GM18951 (cell line): ENCODE results near the gene ZNF763.
"Not testable (repeated sequence)": the region's sequence is repeated elsewhere in the genome, so short reads cannot be mapped to it uniquely, and the experiment has no call there.

ENCODE experiments used
- POLR2A ChIP-seq: IDR thresholded peaks from 4 replicates; pipeline ENCODE4 v1.6.1; 2011; ENCODE audit warnings: mild to moderate bottlenecking; ENCODE audit not compliant: insufficient read length, insufficient read depth; ENCODE audit errors: extremely low read depth
- in situ Hi-C: fragments of 300-500 bp; cut with MboI; formaldehyde crosslinking; loops from one replicate; pipeline ENCODE4 v1.12.0; 2022; ENCODE audit warnings: low sequenced_read_pairs, mixed read lengths, inconsistent platforms; ENCODE audit not compliant: unreplicated experiment

ZNF763 gene

DNA sequence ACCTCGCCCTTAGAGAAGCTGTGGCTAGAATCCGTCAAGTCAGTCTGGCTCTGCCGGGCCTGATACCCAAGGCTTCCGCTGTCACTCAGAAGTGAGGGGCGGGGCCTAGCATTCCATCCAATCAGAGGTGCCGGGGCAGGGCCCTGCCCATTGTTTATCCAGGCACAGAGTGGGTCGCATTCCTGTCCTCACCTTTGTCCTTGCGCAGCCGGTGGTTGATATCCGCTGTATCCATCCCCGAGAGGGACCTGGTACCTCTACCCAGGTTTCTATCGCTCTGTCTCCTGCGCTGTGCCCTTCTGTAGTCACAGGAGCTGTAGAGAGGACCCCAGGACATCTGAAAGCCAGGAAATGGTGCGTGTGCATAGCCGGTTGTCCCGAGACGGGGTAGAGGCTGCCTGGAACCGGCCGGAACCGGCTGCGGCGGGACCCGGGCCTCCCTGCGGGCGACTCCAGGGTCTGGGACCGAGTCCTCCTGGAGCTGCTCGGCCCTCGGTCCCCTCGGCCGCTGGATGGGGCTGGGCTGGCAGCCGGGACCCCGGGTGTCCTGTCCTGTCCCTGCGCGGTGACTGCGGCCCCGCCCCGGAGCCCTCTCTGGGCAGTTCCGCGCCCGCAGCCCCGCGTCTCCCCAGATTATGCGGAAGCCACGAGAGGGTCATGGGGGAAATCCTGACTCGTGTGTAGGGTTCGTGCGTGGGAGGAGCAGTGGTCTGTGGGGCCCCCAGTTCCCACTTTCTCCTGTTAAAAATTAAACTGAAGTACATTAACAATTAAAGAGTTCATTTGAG is at the start of gene ZNF763:
Gene ZNF763 (plus strand): TSS at position 183 of the 788 bp plus-strand sequence. CDS start 169 bp downstream, at position 352.
- in situ Hi-C loops: loop anchor here (10.0 kb wide), 1 partner anchor 180 kb away; the partner anchor contains the start of gene ZNF20

GRCh38 chr19:11921852-11922495 is 42.9 kb upstream of the ZNF763 start:
- TF ChIP-seq POLR2A: no peak
- in situ Hi-C loops: no loop called here

More for the DNA sequence above, at the start of gene ZNF763:
- TF ChIP-seq POLR2A: peak; percentile 69

DNA sequence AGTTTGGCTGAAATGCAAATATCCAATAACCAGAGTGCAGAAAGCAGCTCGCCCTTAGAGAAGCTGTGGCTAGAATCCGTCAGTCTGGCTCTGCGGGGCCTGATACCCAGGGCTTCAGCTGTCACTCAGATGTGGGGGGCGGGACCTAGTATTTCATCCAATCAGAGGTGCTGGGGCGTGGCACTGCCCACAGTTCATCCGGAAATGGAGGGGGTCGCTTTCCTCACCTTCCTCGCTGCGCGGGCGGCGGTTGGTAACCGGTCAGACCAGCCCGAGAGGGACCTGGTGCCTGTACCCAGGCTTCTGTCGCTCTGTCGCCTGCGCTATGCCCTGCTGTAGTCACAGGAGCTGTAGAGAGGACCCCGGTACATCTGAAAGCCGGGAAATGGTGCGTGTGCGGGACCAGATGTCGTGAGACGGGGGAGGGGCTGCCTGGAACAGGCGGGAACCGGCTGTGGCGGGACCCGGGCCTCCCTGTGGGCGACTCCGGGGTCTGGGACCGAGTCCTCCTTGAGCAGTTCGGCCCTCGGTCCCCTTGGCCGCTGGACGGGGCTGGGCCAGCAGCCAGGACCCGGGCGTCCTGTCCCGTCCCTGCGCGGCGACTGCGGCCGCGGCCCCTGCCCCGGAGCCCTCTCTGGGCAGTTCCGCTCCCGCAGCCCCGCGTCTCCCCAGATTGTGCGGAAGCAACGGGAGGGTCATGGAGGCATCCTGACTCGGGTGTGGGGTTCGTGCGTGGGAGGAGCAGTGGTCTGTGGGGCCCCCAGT is 39.8 kb upstream of the ZNF763 start, which contains the start of gene ZNF700:
Gene ZNF700 (plus strand): TSS at position 222 of the 765 bp plus-strand sequence. CDS start 104 bp downstream, at position 326.
- in situ Hi-C loops: no loop called here

GRCh38 chr19:11925651-11926187 is 39.1 kb upstream of the ZNF763 start:
- in situ Hi-C loops: not testable (repeated sequence)

More for the DNA sequence above, 39.8 kb upstream of the ZNF763 start, which contains the start of gene ZNF700:
- peak; percentile 90 for TF ChIP-seq POLR2A

DNA sequence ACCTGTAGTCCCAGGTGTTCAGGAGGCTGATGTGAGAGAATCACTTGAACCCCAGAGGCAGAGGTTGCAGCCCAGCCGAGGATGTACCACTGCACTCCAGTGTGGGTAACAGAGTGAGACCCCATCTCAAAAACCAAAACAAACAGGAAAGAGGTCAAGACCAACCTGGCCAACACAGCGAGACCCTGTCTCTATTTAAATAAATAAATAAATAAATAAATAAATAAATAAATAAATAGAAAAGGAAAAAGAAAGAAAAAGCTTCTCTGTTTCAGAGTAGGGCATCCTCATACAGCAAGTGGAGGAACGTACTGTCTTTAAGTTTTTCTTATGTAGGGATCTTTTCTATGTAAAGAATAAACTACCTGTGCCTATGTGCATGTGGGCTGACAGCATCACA is 37.6 kb upstream of the ZNF763 start:
- in situ Hi-C loops: no loop called here
- no peak for TF ChIP-seq POLR2A

- in situ Hi-C loops: no loop called here
- TF ChIP-seq POLR2A: no peak
Measured at GRCh38 chr19:11931051-11931450, 33.8 kb upstream of the ZNF763 start.

DNA sequence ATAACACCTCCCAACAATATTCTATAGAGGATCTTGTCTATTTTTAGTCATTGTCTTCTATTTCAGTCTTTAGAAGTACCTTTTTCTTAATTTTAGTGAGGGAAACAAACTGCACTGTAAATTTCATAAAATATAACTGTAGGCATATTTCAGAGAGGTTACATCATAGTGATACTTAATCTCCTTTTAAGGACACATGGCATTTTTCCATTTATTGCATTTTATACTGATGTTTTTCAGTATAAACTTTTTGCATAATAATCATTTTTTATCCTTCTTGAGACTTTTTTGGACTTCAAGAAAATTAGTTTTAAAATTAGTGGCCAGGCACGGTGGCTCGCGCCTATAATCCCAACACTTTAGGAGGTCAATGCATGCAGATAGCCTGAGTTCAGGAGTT is 33.3 kb upstream of the ZNF763 start:
- in situ Hi-C loops: no loop called here
- TF ChIP-seq POLR2A: no peak

- in situ Hi-C loops: not testable (repeated sequence)
Measured at GRCh38 chr19:11935829-11936228, 29.0 kb upstream of the ZNF763 start.

- in situ Hi-C loops: not testable (repeated sequence)
Measured at GRCh38 chr19:11938383-11938782, 26.5 kb upstream of the ZNF763 start.

DNA sequence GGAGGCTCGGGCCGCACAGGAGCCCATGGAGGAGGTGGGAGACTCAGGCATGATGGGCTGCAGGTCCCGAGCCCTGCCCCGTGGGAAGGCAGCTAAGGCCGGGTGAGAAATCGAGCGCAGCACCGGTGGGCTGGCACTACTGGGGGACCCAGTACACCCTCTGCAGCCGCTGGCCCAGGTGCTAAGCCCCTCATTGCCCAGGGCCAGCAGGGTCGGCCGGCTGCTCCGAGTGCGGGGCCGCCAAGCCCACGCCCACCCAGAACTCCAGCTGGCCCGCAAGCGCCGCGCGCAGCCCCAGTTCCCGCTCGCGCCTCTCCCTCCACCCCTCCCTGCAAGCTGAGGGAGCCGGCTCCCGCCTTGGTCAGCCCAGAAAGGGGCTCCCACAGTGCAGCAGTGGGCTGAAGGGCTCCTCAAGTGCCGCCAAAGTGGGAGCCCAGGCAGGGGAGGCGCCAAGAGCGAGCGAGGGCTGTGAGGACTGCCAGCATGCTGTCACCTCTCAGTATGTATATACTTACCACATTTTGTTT is 23.4 kb upstream of the ZNF763 start:
- in situ Hi-C loops: not testable (repeated sequence)

GRCh38 chr19:11942008-11942842 is 22.6 kb upstream of the ZNF763 start:
- no peak for TF ChIP-seq POLR2A
- in situ Hi-C loops: no loop called here

- TF ChIP-seq POLR2A: no peak
- in situ Hi-C loops: no loop called here
Measured at GRCh38 chr19:11942843-11943108, 22.1 kb upstream of the ZNF763 start.

- in situ Hi-C loops: no loop called here
- TF ChIP-seq POLR2A: no peak
Measured at GRCh38 chr19:11944656-11945055, 20.2 kb upstream of the ZNF763 start.

GRCh38 chr19:11948646-11949045 is 16.2 kb upstream of the ZNF763 start:
- no peak for TF ChIP-seq POLR2A
- in situ Hi-C loops: no loop called here
